ENCODE data around the gene ALOX5AP.

- TF ChIP-seq EZH2phosphoT487 (IDR thresholded peaks at IDR 0.05; ENCODE audit: insufficient read depth, low read depth) (no peak), EZH2 (IDR thresholded peaks at IDR 0.05; ENCODE audit: insufficient read depth, poor library complexity, severe bottlenecking) (no peak)
These were observed at the start of gene ALOX5AP for GRCh38 chr13:30735025-30735871.

Measured in GM23248 (cell line).